NT2/D1 (cell line): ENCODE data around the gene LCE2B.
"Not testable (repeated sequence)": the region's sequence is repeated elsewhere in the genome, so short reads cannot be mapped to it uniquely, and the experiment has no call there.

Experiments used
- DNase-seq: peaks from one replicate; pipeline ENCODE4 v3.0.0-alpha.2; 2011; ENCODE audit warnings: low read depth, low spot score
- H3K27me3 ChIP-seq: 2 replicates; pipeline ENCODE4 v1.6.0; 2011; ENCODE audit warnings: mild to moderate bottlenecking; ENCODE audit not compliant: insufficient read length, insufficient read depth
- H3K36me3 ChIP-seq: 2 replicates; pipeline ENCODE4 v1.6.1; 2011; ENCODE audit warnings: mild to moderate bottlenecking, low read length, mixed read lengths; ENCODE audit not compliant: insufficient read depth, insufficient read length
- H3K4me1 ChIP-seq: 2 replicates; pipeline ENCODE4 v1.5.1; 2011; ENCODE audit not compliant: insufficient read depth, insufficient read length
- H3K4me3 ChIP-seq: 2 replicates; pipeline ENCODE4 v1.5.1; 2011; ENCODE audit warnings: low read depth; ENCODE audit not compliant: insufficient read length
- H3K9ac ChIP-seq: 2 replicates; pipeline ENCODE4 v1.6.0; 2011; ENCODE audit warnings: low read depth; ENCODE audit not compliant: insufficient read length
- H3K9me3 ChIP-seq: 2 replicates; pipeline ENCODE4 v1.5.1; 2011; ENCODE audit warnings: mild to moderate bottlenecking, low read length; ENCODE audit not compliant: insufficient read depth
- SUZ12 ChIP-seq: IDR thresholded peaks from 2 replicates; pipeline ENCODE4 v1.6.1; 2011; ENCODE audit not compliant: insufficient read length, insufficient read depth; ENCODE audit errors: extremely low read depth
- YY1 ChIP-seq: IDR thresholded peaks from 2 replicates; pipeline ENCODE4 v1.6.1; 2011; ENCODE audit not compliant: insufficient read length, insufficient read depth
- ZNF274 ChIP-seq: IDR thresholded peaks from 2 replicates; pipeline ENCODE4 v1.6.1; 2011; ENCODE audit warnings: mild to moderate bottlenecking, low read depth, low read length

The LCE2B gene, protein sequence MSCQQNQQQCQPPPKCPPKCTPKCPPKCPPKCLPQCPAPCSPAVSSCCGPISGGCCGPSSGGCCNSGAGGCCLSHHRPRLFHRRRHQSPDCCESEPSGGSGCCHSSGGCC

DNA sequence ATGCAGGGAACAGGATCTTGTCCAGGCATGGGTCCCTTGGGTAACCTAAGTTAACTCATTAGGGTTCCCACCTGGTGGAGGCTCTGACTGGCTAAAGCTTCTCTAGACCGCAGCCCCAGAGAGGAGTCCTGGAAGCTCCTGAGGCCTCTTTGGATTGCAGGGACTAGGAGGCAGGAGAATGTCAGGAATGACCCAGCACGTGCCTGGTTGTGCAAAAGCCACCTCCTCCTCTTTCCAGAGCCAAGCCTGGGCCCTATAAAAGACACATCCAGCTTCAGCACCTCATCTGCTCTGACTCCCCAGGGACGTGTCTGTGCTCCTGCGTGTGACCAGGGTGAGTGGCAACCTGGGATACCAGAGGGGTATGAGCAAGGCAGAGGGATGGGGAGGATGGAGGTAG lies at the start of gene LCE2B:
LCE2B (plus strand) TSS at position 301 of the 400 bp plus-strand sequence. CDS start 721 bp downstream, outside the sequence.
- not testable (repeated sequence) for H3K36me3 ChIP-seq, H3K4me1 ChIP-seq, DNase-seq, H3K9ac ChIP-seq, H3K27me3 ChIP-seq, H3K9me3 ChIP-seq, H3K4me3 ChIP-seq

DNA sequence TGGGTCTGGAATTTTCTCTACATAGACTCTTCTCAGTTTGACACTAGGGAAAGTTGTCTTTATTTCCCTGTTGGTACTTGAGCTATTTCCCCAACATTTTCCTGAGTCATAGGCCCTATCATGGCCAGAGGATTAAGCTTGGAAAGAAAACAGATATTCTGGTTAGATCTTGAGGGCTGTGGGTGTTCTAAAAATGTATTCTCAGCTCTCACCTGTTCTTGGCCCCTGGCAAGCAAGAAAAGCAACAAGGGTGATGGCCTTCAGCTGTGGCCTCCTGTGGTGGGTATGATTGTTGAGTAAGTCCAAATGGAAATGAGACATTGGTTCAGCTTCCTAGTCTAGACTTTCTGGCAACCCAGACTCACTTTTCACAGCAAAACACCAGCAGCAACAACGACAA lies 45.6 kb upstream of the LCE2B start:
- TF ChIP-seq YY1 = no peak
- no peak for TF ChIP-seq ZNF274
- TF ChIP-seq SUZ12 = no peak
- Histone ChIP-seq H3K9me3 (no peaks in the 10 kb centered on the region; the same call in 1 of the 2 replicates), H3K9ac (no peak overlapping the region), H3K36me3 (no peaks in the 10 kb centered on the region), H3K4me1 (no peaks in the 10 kb centered on the region), H3K27me3 (no peaks in the 10 kb centered on the region), H3K4me3 (no peak overlapping the region)
- no peak for DNase-seq

DNA sequence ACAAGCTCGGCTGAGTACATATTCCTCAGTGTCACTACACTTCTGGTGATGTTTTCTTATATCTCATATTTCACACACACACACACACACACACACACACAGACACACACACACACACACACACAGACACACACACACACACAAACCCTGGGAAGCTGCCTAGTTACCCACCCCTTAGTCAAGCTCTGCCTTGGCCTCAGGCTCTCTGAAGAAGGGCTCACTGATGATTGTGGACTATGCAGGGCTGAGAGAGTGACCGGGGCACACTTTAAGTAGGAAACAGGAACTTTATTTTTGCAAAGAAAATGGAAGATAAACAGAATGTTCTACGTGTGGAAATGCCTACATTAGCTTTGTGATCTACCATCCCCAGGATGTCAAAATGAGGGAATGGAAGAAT lies 42.0 kb upstream of the LCE2B start:
- H3K9me3 ChIP-seq = no peaks in the 10 kb centered on the region; the same call in 1 of the 2 replicates
- no peak overlapping the region for H3K9ac ChIP-seq
- no peak overlapping the region for H3K4me3 ChIP-seq
- H3K27me3 ChIP-seq = no peaks in the 10 kb centered on the region
- TF ChIP-seq SUZ12 = no peak
- H3K36me3 ChIP-seq = no peaks in the 10 kb centered on the region
- no peaks in the 10 kb centered on the region for H3K4me1 ChIP-seq
- DNase-seq = no peak

DNA sequence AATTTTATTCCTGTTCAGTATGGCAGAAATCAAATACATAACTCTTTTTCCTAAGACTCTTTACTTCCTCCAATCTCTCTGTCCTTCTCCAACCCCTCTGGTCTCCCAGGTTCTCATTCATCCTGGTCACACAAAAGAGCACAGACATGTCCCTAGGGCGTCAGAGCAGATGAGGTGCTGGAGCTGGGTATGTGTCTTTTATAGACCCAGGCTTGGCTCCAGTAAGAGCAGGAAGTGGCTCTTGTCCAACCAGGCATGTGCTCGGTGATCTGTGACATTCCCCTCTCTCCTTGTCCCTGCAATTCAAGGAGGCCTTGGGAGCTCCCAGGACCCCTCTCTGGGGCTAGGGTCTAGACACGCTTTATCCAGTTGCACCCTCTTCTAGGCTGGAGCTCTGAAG lies 40.8 kb upstream of the LCE2B start:
- Histone ChIP-seq H3K4me1 (no peaks in the 10 kb centered on the region), H3K36me3 (no peaks in the 10 kb centered on the region), H3K27me3 (no peaks in the 10 kb centered on the region), H3K9me3 (no peaks in the 10 kb centered on the region), H3K4me3 (no peak overlapping the region), H3K9ac (no peak overlapping the region)
- DNase-seq = no peak
- TF ChIP-seq SUZ12 = no peak
- no peak for TF ChIP-seq YY1
- TF ChIP-seq ZNF274 = no peak

DNA sequence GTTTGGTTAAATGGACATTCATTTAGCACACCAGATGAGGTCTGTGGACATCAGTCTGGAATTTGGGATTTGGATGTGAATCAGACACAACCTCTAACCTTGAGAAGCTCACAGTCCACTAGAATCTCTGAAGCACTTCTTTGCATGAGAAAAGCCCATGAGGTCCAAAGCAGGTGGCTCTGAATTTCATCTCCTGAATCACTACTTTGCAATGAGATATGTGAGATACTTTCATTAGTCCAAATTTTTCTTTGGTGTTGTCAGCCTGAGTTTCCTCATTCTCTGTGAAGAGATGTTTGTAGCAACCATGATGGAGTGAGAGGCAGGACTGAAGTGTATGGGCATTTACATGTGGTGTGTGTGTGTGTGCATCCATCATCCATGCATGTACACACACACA lies 39.3 kb upstream of the LCE2B start:
- no peak for DNase-seq
- Histone ChIP-seq H3K9ac (no peak overlapping the region), H3K4me1 (no peaks in the 10 kb centered on the region), H3K36me3 (no peaks in the 10 kb centered on the region), H3K27me3 (no peaks in the 10 kb centered on the region), H3K9me3 (no peaks in the 10 kb centered on the region), H3K4me3 (no peak overlapping the region)
- TF ChIP-seq ZNF274 (no peak), YY1 (no peak), SUZ12 (no peak)

DNA sequence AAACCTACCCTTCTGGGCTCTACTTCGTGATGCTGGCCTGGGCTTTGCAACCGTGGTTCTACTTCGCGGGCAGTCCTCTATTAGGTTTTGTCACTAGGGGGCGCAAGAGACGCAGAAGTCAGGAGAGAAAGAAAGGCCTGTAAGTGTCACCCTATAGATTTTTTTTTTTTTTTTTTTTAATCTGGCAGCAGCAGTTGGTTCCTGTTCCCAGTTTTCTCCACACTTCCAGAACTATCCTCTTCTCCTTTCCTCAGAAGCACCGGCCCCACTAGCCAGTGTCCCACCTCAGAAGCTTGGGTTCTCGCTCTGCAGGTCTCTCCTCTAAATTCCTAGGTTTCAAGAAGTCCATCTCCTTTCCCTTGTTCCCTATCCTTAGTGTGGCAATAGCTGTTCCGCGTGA lies 31.8 kb upstream of the LCE2B start:
- peak; percentile 77 for DNase-seq
- Histone ChIP-seq H3K36me3 (no peaks in the 10 kb centered on the region), H3K4me1 (no peaks in the 10 kb centered on the region), H3K4me3 (no peak overlapping the region), H3K9ac (no peak overlapping the region), H3K9me3 (no peaks in the 10 kb centered on the region), H3K27me3 (no peaks in the 10 kb centered on the region)
- TF ChIP-seq YY1 (no peak), SUZ12 (no peak), ZNF274 (no peak)

DNA sequence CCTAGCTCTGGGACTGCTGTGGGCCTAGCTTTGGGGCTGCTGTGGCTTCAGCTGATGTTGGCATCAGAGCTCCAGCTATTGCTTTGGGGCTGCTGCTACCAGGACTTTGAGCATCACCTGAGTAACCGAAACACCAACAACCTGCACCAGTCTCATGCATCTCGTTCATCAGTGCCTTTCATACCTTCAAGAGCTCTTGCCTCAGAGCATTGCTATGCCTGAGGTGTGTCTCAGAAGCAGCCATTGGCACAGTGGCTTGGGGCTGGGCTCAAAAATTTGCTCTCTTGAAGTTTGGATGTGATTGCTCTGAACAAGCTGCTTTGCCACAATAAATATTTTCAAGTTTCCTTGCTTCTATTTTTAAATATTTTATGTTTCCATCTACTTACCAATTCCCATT lies 29.5 kb upstream of the LCE2B start:
- Histone ChIP-seq H3K9ac (no peak overlapping the region), H3K4me1 (no peaks in the 10 kb centered on the region), H3K4me3 (no peak overlapping the region), H3K27me3 (no peaks in the 10 kb centered on the region), H3K36me3 (no peaks in the 10 kb centered on the region), H3K9me3 (no peaks in the 10 kb centered on the region)
- TF ChIP-seq YY1 (no peak), SUZ12 (no peak), ZNF274 (no peak)
- DNase-seq = no peak

DNA sequence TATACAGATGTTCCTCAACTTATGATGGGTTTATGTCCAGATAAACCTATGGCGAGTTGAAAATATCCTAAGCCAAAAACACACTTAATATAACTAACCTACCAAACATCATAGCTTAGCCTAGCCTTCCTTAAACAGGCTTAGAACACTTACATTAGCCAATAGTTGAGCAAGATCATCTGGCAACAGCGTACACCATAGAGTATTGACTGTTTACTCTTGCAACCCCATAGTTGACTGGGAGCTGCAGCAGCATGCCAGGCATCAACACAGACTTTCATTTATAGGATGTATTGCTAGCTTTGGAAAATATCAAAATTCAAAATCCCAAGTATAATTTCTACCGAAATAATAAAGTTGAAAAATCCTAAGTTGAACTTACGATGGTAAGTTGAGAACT lies 28.2 kb upstream of the LCE2B start:
- no peak overlapping the region for H3K4me3 ChIP-seq
- H3K9me3 ChIP-seq = no peaks in the 10 kb centered on the region
- H3K4me1 ChIP-seq = no peaks in the 10 kb centered on the region
- TF ChIP-seq SUZ12 = no peak
- no peak for TF ChIP-seq YY1
- TF ChIP-seq ZNF274 = no peak
- H3K27me3 ChIP-seq = no peaks in the 10 kb centered on the region
- H3K9ac ChIP-seq = no peak overlapping the region
- no peak for DNase-seq
- no peaks in the 10 kb centered on the region for H3K36me3 ChIP-seq
